ENCODE results near the gene CREB3L1.
"Not testable (repeated sequence)": the region's sequence is repeated elsewhere in the genome, so short reads cannot be mapped to it uniquely, and the experiment has no call there.

Gene CREB3L1

DNA sequence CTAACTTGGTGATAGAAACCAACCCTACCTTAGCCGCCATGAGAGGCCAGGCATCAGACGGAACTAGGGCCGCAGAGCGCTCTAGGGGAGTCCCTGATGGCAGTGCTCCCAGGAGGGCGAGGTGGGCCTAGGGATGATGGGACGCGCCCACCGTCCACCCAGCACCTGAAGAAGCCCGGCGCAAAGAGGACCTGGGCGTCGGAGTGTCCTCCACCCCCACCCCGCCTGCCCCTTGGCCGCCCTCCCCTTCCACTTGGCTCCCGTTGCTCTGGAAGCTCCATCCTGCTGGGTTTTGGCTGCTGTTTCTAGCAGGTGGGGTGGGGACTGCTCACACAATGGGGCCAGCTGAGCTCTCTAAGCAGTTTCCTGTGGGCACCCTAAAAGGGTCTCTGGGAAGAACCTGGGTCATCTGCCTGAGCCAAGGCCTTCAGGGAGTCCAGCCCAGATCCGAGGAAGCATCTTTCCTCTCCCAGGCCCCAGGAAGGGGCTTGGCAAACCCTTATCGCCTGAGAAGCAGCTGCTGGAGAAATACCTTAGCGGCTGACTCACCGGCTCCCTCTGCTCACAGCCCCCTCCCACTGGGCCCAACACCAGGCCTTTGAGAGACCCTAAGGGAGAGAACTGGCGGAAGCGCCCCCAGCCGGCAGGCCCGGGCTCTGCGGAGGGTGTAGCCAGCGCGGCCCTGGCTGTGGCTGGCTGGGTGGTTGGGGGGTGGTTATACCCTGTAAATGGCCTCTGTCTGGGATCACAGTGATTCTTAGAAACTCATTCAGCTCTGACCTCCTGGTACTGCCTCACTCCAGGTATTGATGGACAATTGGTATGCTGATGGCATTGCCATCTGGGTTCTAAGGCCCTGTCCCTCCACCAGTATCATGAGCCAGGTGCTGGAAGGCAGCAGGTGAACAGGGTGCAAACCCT, 19.3 kb downstream of the CREB3L1 start:
- DNase-seq = peak; percentile 97

- peak; percentile 83 for DNase-seq
Observed at GRCh38 chr11:46298699-46299433, 21.4 kb downstream of the CREB3L1 start.

GRCh38 chr11:46299451-46299961, 22.0 kb downstream of the CREB3L1 start:
- no peak for DNase-seq

DNA sequence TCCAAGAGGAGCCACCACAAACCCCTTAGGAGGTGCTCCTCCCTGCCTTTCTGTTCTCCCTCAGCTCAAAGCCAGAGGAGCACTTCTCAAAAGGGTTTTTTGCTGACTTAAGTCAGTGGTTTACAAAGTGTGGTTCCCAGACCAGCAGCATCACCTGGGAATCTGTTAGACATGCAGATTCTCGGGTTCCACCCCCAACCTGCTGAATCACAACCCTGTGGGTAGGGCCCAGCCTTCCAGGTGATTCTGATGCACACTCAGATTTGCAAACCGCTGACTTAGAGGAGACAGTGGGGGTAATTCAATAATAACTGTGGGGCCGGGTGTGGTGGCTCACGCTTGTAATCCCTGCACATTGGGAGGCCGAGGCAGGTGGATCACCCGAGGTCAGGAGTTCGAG, 22.8 kb downstream of the CREB3L1 start:
- no peak for DNase-seq

- no peak for DNase-seq
Observed at GRCh38 chr11:46302866-46303265, 25.4 kb downstream of the CREB3L1 start.

GRCh38 chr11:46304036-46304435, 26.6 kb downstream of the CREB3L1 start:
- not testable (repeated sequence) for DNase-seq

DNA sequence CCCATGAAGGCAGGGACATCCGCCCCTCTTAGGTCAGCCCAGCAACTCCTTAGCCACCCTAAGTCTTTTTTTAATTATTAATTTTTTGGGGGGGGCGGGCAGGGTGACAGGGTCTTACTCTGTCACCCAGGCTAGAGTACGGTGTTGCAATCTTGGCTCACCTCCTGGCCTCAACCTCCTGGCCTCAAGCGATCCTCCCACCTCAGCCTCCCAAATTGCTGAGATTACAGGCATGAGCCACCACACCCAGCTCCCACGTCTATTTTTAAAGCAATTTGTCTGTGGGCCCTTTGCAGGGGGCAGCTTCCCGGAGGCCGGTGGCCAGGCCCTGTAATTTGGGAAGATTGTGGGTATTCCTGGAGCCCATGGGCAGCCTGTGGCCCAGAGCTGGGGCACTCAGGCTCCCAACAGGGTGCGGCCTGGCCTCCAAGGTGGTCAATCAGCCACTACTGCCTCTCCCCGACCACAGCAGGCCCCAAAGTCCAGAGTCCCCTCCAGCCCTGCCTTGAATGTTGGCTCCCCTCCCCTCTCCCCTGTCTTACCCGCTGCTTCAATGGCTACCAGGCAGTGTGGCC, 27.2 kb downstream of the CREB3L1 start:
- no peak for DNase-seq

DNA sequence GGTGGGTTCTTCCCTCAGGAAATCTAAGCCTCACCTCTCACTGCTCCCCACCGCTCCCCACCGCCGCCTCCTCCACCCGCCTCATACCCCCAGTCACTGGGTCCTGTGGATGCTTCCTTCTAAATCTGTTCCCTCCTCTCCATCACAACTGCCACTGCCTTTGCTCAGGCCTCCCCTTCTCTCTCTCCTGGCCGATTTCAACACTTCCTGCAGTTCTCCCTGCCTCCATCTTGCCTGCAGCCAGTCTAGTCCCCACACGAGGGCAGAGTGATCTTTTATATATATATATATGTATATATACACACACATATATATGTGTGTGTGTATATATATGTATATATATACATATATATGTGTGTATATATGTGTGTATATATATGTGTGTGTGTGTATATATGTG, 27.8 kb downstream of the CREB3L1 start:
- peak; percentile 67 for DNase-seq

- DNase-seq = no peak
Observed at GRCh38 chr11:46306296-46306853, 28.9 kb downstream of the CREB3L1 start.

- DNase-seq = no peak
Observed at GRCh38 chr11:46307369-46307768, 29.9 kb downstream of the CREB3L1 start.

DNA sequence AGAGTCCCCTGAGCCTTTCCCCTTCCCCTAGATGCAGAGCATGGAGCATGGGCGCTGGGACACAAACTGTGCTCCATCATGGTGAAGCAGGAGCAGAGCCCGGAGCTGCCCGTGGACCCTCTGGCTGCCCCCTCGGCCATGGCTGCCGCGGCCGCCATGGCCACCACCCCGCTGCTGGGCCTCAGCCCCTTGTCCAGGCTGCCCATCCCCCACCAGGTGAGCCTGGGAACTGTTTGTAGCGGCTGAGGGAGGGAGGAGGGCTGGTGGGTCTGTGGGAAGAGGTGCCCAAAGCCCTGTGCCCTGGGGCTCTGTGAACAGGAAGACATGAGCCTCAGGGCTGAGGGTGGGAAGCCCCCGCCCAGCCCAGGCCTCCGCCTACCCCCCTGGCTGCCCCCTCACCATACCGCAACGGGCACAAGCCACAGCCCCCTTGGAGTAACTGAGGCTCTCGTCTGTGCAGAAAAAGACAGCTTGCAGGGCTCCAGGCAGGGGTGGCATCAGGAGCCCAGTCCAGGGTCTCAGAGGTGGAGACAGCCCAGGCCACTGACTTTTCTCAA, 30.4 kb downstream of the CREB3L1 start:
- no peak for DNase-seq

- peak; percentile 56 for DNase-seq
Observed at GRCh38 chr11:46308631-46309419, 31.4 kb downstream of the CREB3L1 start.

DNA sequence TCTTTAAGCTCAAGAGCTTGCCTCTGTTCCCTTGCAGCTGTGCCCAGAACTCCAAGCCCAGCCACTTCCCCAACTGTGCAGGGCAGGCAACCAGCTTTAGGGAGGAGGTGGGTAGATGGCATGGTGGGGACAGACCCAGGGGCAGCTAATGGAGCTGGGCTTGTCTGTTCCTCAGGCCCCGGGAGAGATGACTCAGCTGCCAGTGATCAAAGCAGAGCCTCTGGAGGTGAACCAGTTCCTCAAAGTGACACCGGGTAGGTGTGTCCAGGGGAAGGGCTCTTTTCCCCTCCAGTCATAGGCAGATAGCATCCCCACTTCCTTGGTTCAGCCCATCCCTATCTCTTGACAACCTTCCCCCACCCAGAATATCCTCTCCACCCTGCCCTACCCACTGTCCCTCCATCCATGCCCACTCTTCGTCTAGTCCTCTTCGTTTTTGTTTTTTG, 32.4 kb downstream of the CREB3L1 start:
- DNase-seq = no peak

- peak; percentile 77 for DNase-seq
Observed at GRCh38 chr11:46315033-46315738, 37.7 kb downstream of the CREB3L1 start.

- DNase-seq = no peak
Observed at GRCh38 chr11:46315783-46316563, 38.5 kb downstream of the CREB3L1 start.

- DNase-seq = no peak
Observed at GRCh38 chr11:46319074-46319453, 41.6 kb downstream of the CREB3L1 start.

DNA sequence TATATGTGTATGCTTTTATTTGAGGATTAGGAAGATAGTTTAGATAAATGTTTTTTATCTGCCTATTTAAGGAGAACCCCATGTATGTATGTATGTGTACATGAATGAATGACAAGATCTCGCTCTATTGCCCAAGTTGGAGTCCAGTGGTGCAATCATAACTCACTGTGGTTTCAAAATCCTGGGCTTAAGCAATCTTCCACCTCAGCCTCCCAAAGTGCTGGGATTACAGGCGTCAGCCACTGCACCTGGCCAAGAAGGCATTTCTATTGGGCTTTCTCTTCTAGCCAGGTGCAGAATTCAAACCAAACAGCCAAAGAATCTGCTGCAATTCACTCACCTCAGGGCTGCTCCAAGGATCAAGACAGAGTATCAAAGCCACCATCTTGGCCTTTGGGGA, 44.3 kb downstream of the CREB3L1 start:
- no peak for DNase-seq

DNA sequence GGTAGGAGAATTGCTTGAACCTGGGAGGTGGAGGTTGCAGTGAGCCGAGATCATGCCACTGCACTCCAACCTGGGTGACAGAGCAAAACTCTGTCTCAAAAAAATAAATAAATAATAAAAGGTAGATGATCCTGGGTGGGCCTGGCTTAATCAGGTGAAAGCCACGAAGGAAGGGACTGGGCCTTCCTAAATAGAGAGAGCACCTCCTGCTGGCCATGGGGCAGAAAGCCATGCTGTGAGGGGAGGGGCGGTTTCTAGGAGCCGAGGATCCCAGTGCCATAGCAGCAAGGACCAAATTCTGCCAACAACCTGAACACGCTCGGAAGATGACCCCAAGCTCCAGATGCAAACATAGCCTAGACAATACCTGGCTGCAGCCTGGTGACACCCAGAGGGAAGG, 45.3 kb downstream of the CREB3L1 start:
- DNase-seq = peak; percentile 46

DNA sequence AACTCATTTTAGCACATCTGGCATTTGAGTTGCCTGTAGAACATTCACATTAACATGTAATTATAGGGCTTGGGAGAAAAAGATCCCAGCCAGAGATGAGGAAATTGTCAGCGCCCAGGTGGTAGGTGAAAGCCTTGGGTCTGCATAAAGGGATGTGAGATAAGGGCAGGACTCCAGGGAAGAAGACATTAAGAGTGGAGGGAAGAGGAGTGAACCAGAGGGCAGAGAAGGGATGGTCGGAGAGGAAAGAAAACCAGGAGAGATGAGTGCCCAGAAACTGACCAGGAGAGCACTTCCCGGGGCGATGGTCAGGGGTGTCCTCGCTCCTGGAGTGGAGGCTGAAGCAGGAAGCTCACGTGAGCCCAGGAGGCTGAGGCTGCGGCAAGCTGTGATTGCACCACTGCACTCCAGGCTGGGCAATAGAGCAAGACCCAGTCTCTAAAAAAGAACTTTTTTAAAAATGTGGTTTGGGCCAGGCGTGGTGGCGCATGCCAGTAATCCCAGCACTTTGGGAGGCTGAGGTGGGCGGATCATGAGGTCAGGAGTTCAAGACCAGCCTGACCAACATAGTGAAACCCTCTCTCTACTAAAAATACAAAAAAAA, 49.5 kb downstream of the CREB3L1 start:
- no peak for DNase-seq

- DNase-seq = no peak
Observed at GRCh38 chr11:46327829-46328228, 50.4 kb downstream of the CREB3L1 start.
